Lower lobe of right lung (tissue), 2 donors: ENCODE results near the gene FCHSD1. TPM values are rescaled to one million over a fixed set of nuclear protein-coding genes. Genes with fewer than 3 reads are reported as not detected.

ENCODE experiments used
- ATAC-seq, 2 donors: fragments of 200-7000 bp; cut with Tn5 transposase; one replicate each; pipeline ENCODE4 v1.9.1; 2020 to 2022; ENCODE audit warnings: mild to moderate bottlenecking in 2 of 2, moderate library complexity in 2 of 2
- DNase-seq: peaks from one replicate; pipeline ENCODE4 v3.0.0-alpha.2; 2020
- H3K27ac ChIP-seq: fragments of 200-600 bp; one replicate; pipeline ENCODE4 v1.8.0; 2022
- H3K27me3 ChIP-seq: fragments of 200-600 bp; one replicate; pipeline ENCODE4 v1.8.0; 2022; ENCODE audit warnings: low read depth
- H3K36me3 ChIP-seq: fragments of 200-600 bp; one replicate; pipeline ENCODE4 v1.8.0; 2022; ENCODE audit warnings: mild to moderate bottlenecking
- H3K4me1 ChIP-seq: fragments of 200-600 bp; one replicate; pipeline ENCODE4 v1.8.0; 2022
- H3K4me3 ChIP-seq: fragments of 200-600 bp; one replicate; pipeline ENCODE4 v1.8.0; 2022; ENCODE audit warnings: mild to moderate bottlenecking
- H3K9me3 ChIP-seq: fragments of 200-600 bp; one replicate; pipeline ENCODE4 v1.8.0; 2022
- CTCF ChIP-seq: fragments of 200-600 bp; IDR thresholded peaks from one replicate; pipeline ENCODE4 v1.8.0; 2022; ENCODE audit warnings: antibody characterized with exemption, mild to moderate bottlenecking
- intact Hi-C: fragments of 100-400 bp; cut with DNase I; formaldehyde crosslinking; loops from one replicate; pipeline ENCODE4 v1.11.0; 2022
- total RNA-seq: library from RNA; stranded (reverse); fragmentation: NEBNext Ultra II Directional; extraction: Animal tissue kit (Norgen Biotek cat#: 25700); gene quantifications from one replicate; pipeline ENCODE4 v1.2.1, GENCODE V29; 2021
- donor health status: DM: no; HTN: yes; CAD: no; lungs with severe emphysema.

FCHSD1 gene
- total RNA-seq, 1 donor from 2014 or later, result 20.4 TPM

- DNase-seq, result peak; percentile 95
- Histone ChIP-seq H3K9me3 (no peaks in the 10 kb centered on the region), H3K4me1 (peaks cover 37% of the 10 kb centered on the region), H3K27ac (peak within 1 kb of the TSS; percentile 79), H3K4me3 (peak within 1 kb of the TSS; percentile 92), H3K27me3 (no peaks in the 10 kb centered on the region), H3K36me3 (peaks cover 12% of the 10 kb centered on the region)
- TF ChIP-seq CTCF, result no peak
- peak; percentile 98 to 99 for ATAC-seq
- intact Hi-C loops, result no loop called here
Observed at GRCh38 chr5:141636413-141637122, 14.7 kb downstream of the FCHSD1 start, which contains the start of the genes HDAC3 and RELL2. Gene HDAC3, minus strand, starts transcription at chr5:141636849. Its CDS starts 59 bp downstream, at chr5:141636790. Gene RELL2, plus strand, starts transcription at chr5:141636997. Its CDS starts 1,229 bp downstream, at chr5:141638226.

GRCh38 chr5:141636106-141636412 lies 15.2 kb downstream of the FCHSD1 start:
- ATAC-seq, result no peak
- intact Hi-C loops, result no loop called here
- H3K4me1 ChIP-seq, result peaks cover 37% of the 10 kb centered on the region
- no peak for TF ChIP-seq CTCF
- DNase-seq, result no peak
- H3K4me3 ChIP-seq, result peak overlapping the region; percentile 92
- peaks cover 12% of the 10 kb centered on the region for H3K36me3 ChIP-seq
- peak overlapping the region; percentile 79 for H3K27ac ChIP-seq
- no peaks in the 10 kb centered on the region for H3K9me3 ChIP-seq
- H3K27me3 ChIP-seq, result no peaks in the 10 kb centered on the region

GRCh38 chr5:141635646-141636045 lies 15.6 kb downstream of the FCHSD1 start:
- Histone ChIP-seq H3K4me1 (peaks cover 37% of the 10 kb centered on the region), H3K27me3 (no peaks in the 10 kb centered on the region), H3K9me3 (no peaks in the 10 kb centered on the region), H3K4me3 (peak overlapping the region; percentile 92), H3K36me3 (peaks cover 12% of the 10 kb centered on the region), H3K27ac (no peak overlapping the region)
- no peak for TF ChIP-seq CTCF
- intact Hi-C loops, result no loop called here
- DNase-seq (no peak), ATAC-seq (no peak)

- H3K27me3 ChIP-seq, result no peaks in the 10 kb centered on the region
- TF ChIP-seq CTCF, result no peak
- no peaks in the 10 kb centered on the region for H3K9me3 ChIP-seq
- intact Hi-C loops, result no loop called here
- peaks cover 37% of the 10 kb centered on the region for H3K4me1 ChIP-seq
- no peak for DNase-seq
- no peak for ATAC-seq
- peaks cover 15% of the 10 kb centered on the region for H3K36me3 ChIP-seq
- H3K4me3 ChIP-seq, result no peak overlapping the region
- H3K27ac ChIP-seq, result no peak overlapping the region
Observed at GRCh38 chr5:141634720-141635119, 16.5 kb downstream of the FCHSD1 start.

GRCh38 chr5:141633871-141634561 lies 17.2 kb downstream of the FCHSD1 start:
- no peak for ATAC-seq
- intact Hi-C loops, result no loop called here
- no peak for TF ChIP-seq CTCF
- H3K4me3 ChIP-seq, result no peak overlapping the region
- peaks cover 37% of the 10 kb centered on the region for H3K4me1 ChIP-seq
- peaks cover 22% of the 10 kb centered on the region for H3K36me3 ChIP-seq
- no peak overlapping the region for H3K27ac ChIP-seq
- H3K9me3 ChIP-seq, result no peaks in the 10 kb centered on the region
- no peaks in the 10 kb centered on the region for H3K27me3 ChIP-seq
- DNase-seq, result no peak
